Measurements from ENCODE around the gene PIGB.
"Not testable (repeated sequence)": the region's sequence is repeated elsewhere in the genome, so short reads cannot be mapped to it uniquely, and the experiment has no call there.

Gene PIGB

GRCh38 chr15:55318588-55319494, at the start of gene PIGB, which contains the start of gene PIGBOS1:
PIGB (plus strand) TSS chr15:55319222; CDS start chr15:55319251, 29 bp downstream.
PIGBOS1 (minus strand) TSS chr15:55319123; CDS start chr15:55317792, 1,331 bp downstream.
- peaks cover 5% of the 10 kb centered on the region for H3K36me3 Mint-ChIP-seq
- H3K4me3 Mint-ChIP-seq: peak within 1 kb of the TSS; percentile 98
- no peaks in the 10 kb centered on the region for H3K27me3 Mint-ChIP-seq
- peaks cover 64% of the 10 kb centered on the region for H3K4me1 Mint-ChIP-seq (ENCODE audit: low read depth)
- H3K27ac Mint-ChIP-seq: peak within 1 kb of the TSS; percentile 99
- H3K9me3 Mint-ChIP-seq (ENCODE audit: low read depth): no peaks in the 10 kb centered on the region

GRCh38 chr15:55270291-55270690, 48.7 kb upstream of the PIGB start:
- Mint-ChIP-seq H3K27ac (peak overlapping the region; percentile 90), H3K4me1 (ENCODE audit: low read depth) (peaks cover 82% of the 10 kb centered on the region), H3K4me3 (peak overlapping the region; percentile 25), H3K27me3 (no peaks in the 10 kb centered on the region), H3K36me3 (peaks cover 30% of the 10 kb centered on the region), H3K9me3 (ENCODE audit: low read depth) (no peaks in the 10 kb centered on the region)

GRCh38 chr15:55276324-55276723, 42.7 kb upstream of the PIGB start:
- Mint-ChIP-seq H3K4me3 (peak overlapping the region; percentile 65), H3K36me3 (peaks cover 10% of the 10 kb centered on the region), H3K9me3 (ENCODE audit: low read depth) (no peaks in the 10 kb centered on the region), H3K27ac (peak overlapping the region; percentile 97), H3K27me3 (no peaks in the 10 kb centered on the region), H3K4me1 (ENCODE audit: low read depth) (peaks cover 81% of the 10 kb centered on the region)

- no peaks in the 10 kb centered on the region for H3K9me3 Mint-ChIP-seq (ENCODE audit: low read depth)
- H3K4me3 Mint-ChIP-seq: peak overlapping the region; percentile 65
- H3K4me1 Mint-ChIP-seq (ENCODE audit: low read depth): peaks cover 83% of the 10 kb centered on the region
- no peaks in the 10 kb centered on the region for H3K27me3 Mint-ChIP-seq
- H3K36me3 Mint-ChIP-seq: peaks cover 10% of the 10 kb centered on the region
- H3K27ac Mint-ChIP-seq: peak overlapping the region; percentile 97
These were observed 41.9 kb upstream of the PIGB start for GRCh38 chr15:55277116-55277564.

- Mint-ChIP-seq H3K4me3 (peak overlapping the region; percentile 65), H3K36me3 (peaks cover 9% of the 10 kb centered on the region), H3K4me1 (ENCODE audit: low read depth) (peaks cover 85% of the 10 kb centered on the region), H3K27me3 (no peaks in the 10 kb centered on the region), H3K9me3 (ENCODE audit: low read depth) (no peaks in the 10 kb centered on the region), H3K27ac (peak overlapping the region; percentile 97)
These were observed 41.3 kb upstream of the PIGB start for GRCh38 chr15:55277715-55278114.

GRCh38 chr15:55279100-55279745, 39.8 kb upstream of the PIGB start:
- peak overlapping the region; percentile 97 for H3K27ac Mint-ChIP-seq
- no peaks in the 10 kb centered on the region for H3K9me3 Mint-ChIP-seq (ENCODE audit: low read depth)
- H3K27me3 Mint-ChIP-seq: no peaks in the 10 kb centered on the region
- H3K4me3 Mint-ChIP-seq: peak overlapping the region; percentile 64
- H3K36me3 Mint-ChIP-seq: peaks cover under 1% of the 10 kb centered on the region
- peaks cover 87% of the 10 kb centered on the region for H3K4me1 Mint-ChIP-seq (ENCODE audit: low read depth)

GRCh38 chr15:55279746-55280351, 39.2 kb upstream of the PIGB start:
- H3K4me1 Mint-ChIP-seq (ENCODE audit: low read depth): peaks cover 93% of the 10 kb centered on the region
- H3K36me3 Mint-ChIP-seq: no peaks in the 10 kb centered on the region
- peak overlapping the region; percentile 64 for H3K4me3 Mint-ChIP-seq
- no peaks in the 10 kb centered on the region for H3K9me3 Mint-ChIP-seq (ENCODE audit: low read depth)
- H3K27ac Mint-ChIP-seq: peak overlapping the region; percentile 97
- H3K27me3 Mint-ChIP-seq: no peaks in the 10 kb centered on the region

GRCh38 chr15:55280589-55280988, 38.4 kb upstream of the PIGB start:
- H3K36me3 Mint-ChIP-seq; H3K27me3 Mint-ChIP-seq; H3K9me3 Mint-ChIP-seq (ENCODE audit: low read depth): not testable (repeated sequence)
- Mint-ChIP-seq H3K4me1 (ENCODE audit: low read depth) (peaks cover 94% of the 10 kb centered on the region), H3K27ac (peak overlapping the region; percentile 87), H3K4me3 (peak overlapping the region; percentile 74)

GRCh38 chr15:55281517-55282228, 37.3 kb upstream of the PIGB start:
- Mint-ChIP-seq H3K9me3 (ENCODE audit: low read depth) (no peaks in the 10 kb centered on the region), H3K27me3 (no peaks in the 10 kb centered on the region), H3K36me3 (peaks cover 7% of the 10 kb centered on the region), H3K4me1 (ENCODE audit: low read depth) (peaks cover 96% of the 10 kb centered on the region), H3K27ac (peak overlapping the region; percentile 87), H3K4me3 (peak overlapping the region; percentile 61)

GRCh38 chr15:55282284-55282833, 36.7 kb upstream of the PIGB start:
- H3K36me3 Mint-ChIP-seq: peaks cover 7% of the 10 kb centered on the region
- H3K4me3 Mint-ChIP-seq: peak overlapping the region; percentile 61
- H3K27me3 Mint-ChIP-seq: no peaks in the 10 kb centered on the region
- peak overlapping the region; percentile 87 for H3K27ac Mint-ChIP-seq
- no peaks in the 10 kb centered on the region for H3K9me3 Mint-ChIP-seq (ENCODE audit: low read depth)
- peaks cover 94% of the 10 kb centered on the region for H3K4me1 Mint-ChIP-seq (ENCODE audit: low read depth)

- peak overlapping the region; percentile 61 for H3K4me3 Mint-ChIP-seq
- peak overlapping the region; percentile 87 for H3K27ac Mint-ChIP-seq
- H3K27me3 Mint-ChIP-seq: no peaks in the 10 kb centered on the region
These were observed 35.5 kb upstream of the PIGB start for GRCh38 chr15:55283379-55284147.

GRCh38 chr15:55284426-55284825, 34.6 kb upstream of the PIGB start:
- H3K4me3 Mint-ChIP-seq: peak overlapping the region; percentile 25
- peaks cover 11% of the 10 kb centered on the region for H3K36me3 Mint-ChIP-seq

More at GRCh38 chr15:55283379-55284147, 35.5 kb upstream of the PIGB start:
- H3K4me1 Mint-ChIP-seq (ENCODE audit: low read depth): peaks cover 96% of the 10 kb centered on the region
- H3K9me3 Mint-ChIP-seq (ENCODE audit: low read depth): no peaks in the 10 kb centered on the region
- peaks cover 9% of the 10 kb centered on the region for H3K36me3 Mint-ChIP-seq

GRCh38 chr15:55286442-55287189, 32.4 kb upstream of the PIGB start:
- H3K4me3 Mint-ChIP-seq: peak overlapping the region; percentile 94
- H3K36me3 Mint-ChIP-seq: peaks cover 11% of the 10 kb centered on the region
- not testable (repeated sequence) for H3K27me3 Mint-ChIP-seq; H3K9me3 Mint-ChIP-seq (ENCODE audit: low read depth)
- H3K4me1 Mint-ChIP-seq (ENCODE audit: low read depth): peaks cover 72% of the 10 kb centered on the region
- peak overlapping the region; percentile 96 for H3K27ac Mint-ChIP-seq

More at GRCh38 chr15:55284426-55284825, 34.6 kb upstream of the PIGB start:
- no peaks in the 10 kb centered on the region for H3K9me3 Mint-ChIP-seq (ENCODE audit: low read depth)
- no peaks in the 10 kb centered on the region for H3K27me3 Mint-ChIP-seq
- H3K4me1 Mint-ChIP-seq (ENCODE audit: low read depth): peaks cover 93% of the 10 kb centered on the region
- H3K27ac Mint-ChIP-seq: peak overlapping the region; percentile 51

Measured in activated naive CD8-positive, alpha-beta T cell (primary cell).